ENCODE measurements around the gene SNRNP25. TPM values are rescaled to one million over a fixed set of nuclear protein-coding genes. Genes with fewer than 3 reads are reported as not detected.

Gene SNRNP25
- total RNA-seq, 6 donors from 2014 or later, result 6.9 to 26.2 (median 16.0) TPM

DNA sequence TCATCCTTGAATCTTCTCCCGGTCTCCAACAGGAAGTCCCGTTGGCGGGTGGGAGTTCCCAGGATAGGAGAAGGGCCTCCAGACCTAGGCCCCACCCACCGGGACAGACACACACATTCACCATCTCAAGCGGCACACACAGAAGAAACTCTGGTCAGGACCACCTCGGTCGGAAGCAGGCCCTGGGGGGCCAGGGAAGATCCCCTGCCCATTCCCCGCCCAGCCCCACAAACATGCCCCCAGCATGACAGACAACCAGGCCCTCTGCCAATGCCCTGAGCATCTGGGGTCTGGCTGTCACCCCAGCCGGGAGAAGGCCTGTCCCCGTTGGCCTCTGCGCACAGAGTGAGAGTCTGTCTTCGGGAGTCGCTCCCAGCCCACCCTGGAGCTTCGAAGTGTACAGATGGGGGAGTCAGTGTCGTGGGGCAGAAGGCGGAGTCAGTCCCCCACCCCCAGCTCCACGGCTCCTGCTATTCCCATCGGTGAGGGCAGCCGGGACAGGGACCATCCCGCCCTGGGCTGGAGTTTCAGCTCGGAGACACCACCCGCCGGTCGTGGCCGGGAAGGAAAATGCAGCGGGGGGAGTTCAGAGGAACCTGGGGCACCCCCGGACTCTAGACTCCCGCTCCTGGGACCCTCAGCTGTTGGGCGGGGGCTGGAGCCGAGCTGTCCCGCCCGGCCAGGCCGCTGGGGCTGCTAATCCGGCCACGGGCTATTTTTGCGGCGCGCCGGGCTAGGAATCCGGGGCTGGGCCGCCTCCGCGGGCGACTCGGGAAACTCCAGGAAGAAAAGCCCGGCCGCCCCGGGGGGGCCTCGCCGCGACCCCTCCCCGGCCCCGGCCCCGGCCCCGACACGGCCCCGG lies 18.1 kb downstream of the SNRNP25 start:
- 22 to 27% methylated on average over 11 to 35 of the region's 57 CpGs for WGBS, 2 donors
- Histone ChIP-seq H3K4me3 (peak overlapping the region; percentile 59 to 89 (median 76)), H3K9me3 (no peaks in the 10 kb centered on the region), H3K27me3 (no peaks in the 10 kb centered on the region), H3K27ac (peak overlapping the region; percentile 87 to 98 (median 96)), H3K4me1 (peaks cover 51 to 82% (median 60%) of the 10 kb centered on the region in 4 donors), H3K36me3 (no peaks in the 10 kb centered on the region)
- ATAC-seq (ENCODE audit: low FRiP score in 2 of 2) (peak in 1 of 2 donors; percentile 64), DNase-seq (peak; percentile 88 to 89)
- TF ChIP-seq EP300 (IDR thresholded peaks at IDR 0.05) (no peak), POLR2A (IDR thresholded peaks at IDR 0.05) (peak in 2 of 4 donors; percentile 45 to 48), POLR2AphosphoS5 (IDR thresholded peaks at IDR 0.05) (peak; percentile 35 to 85)
- TF ChIP-seq, protein P1, sequence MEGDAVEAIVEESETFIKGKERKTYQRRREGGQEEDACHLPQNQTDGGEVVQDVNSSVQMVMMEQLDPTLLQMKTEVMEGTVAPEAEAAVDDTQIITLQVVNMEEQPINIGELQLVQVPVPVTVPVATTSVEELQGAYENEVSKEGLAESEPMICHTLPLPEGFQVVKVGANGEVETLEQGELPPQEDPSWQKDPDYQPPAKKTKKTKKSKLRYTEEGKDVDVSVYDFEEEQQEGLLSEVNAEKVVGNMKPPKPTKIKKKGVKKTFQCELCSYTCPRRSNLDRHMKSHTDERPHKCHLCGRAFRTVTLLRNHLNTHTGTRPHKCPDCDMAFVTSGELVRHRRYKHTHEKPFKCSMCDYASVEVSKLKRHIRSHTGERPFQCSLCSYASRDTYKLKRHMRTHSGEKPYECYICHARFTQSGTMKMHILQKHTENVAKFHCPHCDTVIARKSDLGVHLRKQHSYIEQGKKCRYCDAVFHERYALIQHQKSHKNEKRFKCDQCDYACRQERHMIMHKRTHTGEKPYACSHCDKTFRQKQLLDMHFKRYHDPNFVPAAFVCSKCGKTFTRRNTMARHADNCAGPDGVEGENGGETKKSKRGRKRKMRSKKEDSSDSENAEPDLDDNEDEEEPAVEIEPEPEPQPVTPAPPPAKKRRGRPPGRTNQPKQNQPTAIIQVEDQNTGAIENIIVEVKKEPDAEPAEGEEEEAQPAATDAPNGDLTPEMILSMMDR (IDR thresholded peaks at IDR 0.05), result peak in 1 of 6 experiments; percentile 7

DNA sequence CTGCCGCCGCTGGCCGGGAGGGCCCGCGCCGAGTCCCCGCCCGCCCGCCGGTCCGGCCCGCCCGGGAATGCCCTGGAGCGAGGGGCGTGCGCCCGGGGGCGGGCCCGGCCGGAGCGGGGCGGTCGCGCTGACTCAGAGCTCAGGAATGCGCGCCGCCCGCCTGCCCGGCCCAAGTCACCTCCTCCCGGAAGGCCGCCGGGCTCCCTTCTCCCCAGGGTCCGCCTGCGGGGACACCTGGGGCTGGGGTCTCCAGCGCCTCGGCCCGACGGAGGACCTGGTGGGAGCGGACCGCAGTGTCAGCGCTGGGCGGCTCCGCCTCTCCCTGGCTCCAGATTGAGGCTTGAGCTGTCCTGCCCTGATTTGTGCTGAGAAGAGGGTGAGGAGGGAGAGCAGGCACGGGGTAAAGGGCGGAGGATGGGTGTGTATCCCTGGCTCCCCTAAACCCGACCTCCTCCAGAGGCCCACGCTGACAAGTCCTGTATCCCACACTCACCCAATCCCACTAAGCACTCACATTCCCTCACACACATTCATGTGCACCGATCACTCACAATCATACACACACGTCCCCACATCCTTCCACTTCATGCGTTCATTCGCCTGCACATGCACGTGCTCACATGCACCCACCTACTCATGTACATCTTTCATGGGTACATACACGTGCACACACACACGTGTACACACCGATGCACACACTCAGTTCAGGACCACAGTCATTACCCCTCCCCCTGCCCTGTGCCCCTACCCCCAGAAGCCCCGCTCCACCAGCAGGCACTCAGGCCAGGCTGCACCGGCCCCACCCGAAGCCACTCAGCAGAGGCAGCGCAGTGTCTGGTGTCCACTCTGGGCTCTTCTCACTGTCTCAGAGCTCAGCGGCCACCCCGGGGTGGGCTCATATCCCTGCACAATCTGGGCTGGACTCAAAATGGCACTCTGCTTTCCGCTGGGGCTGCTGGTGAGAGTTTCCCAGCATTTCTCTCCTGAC lies 19.2 kb downstream of the SNRNP25 start, which contains the start of gene RHBDF1:
Gene RHBDF1, minus strand, starts transcription at position 71 of the 988 bp plus-strand sequence. CDS start 7,616 bp downstream, outside the sequence.
- no peaks in the 10 kb centered on the region for H3K36me3 ChIP-seq
- ATAC-seq (ENCODE audit: low FRiP score in 2 of 2) (peak; percentile 34 to 70), DNase-seq (peak; percentile 59 to 93)
- 38 to 51% methylated on average over 21 to 32 of the region's 62 CpGs for WGBS, 2 donors
- no peaks in the 10 kb centered on the region for H3K27me3 ChIP-seq
- H3K27ac ChIP-seq, result peak within 1 kb of the TSS; percentile 87 to 98 (median 96)
- no peaks in the 10 kb centered on the region for H3K9me3 ChIP-seq
- H3K4me3 ChIP-seq, result peak within 1 kb of the TSS; percentile 59 to 89 (median 76)
- TF ChIP-seq, protein P1 (IDR thresholded peaks at IDR 0.05), result no peak
- no peak for TF ChIP-seq POLR2AphosphoS5 (IDR thresholded peaks at IDR 0.05)
- no peak for TF ChIP-seq EP300 (IDR thresholded peaks at IDR 0.05)
- TF ChIP-seq POLR2A (IDR thresholded peaks at IDR 0.05), result peak in 2 of 4 donors; percentile 18 to 39
- H3K4me1 ChIP-seq, result peaks cover 61 to 85% (median 66%) of the 10 kb centered on the region in 4 donors

DNA sequence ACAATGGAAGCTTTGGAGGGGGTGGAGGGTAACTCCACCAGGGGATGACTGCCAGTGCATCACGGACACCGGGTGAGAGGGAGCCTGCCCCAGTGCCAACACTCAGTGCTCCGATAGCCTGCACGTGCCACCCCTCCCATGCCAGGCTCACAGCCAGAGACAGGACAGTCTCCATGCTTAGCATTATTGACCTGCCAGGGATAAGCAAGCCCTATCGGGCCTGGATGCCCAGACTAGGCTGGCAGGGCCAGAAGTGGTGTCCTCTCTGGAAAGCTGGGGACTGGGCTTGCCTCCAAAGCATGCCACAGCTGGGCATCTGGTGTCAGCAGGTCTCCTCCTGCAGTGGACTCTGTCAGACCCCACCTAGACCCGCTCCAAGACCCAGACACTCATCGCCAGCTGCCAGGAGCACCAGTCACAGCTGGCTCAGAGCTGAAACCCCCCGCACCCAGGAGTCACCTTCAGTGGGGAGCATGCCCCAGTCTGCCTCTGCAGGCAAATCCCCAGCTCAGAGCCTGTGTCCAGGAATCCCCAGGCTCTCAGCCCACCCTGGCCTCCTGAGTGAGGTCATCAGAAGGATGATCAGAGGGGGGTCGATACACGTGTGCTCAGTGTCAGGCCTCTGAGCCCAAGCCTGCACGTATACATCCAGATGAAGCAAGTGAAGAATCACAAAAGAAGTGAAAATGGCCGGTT lies 20.6 kb downstream of the SNRNP25 start:
- H3K4me3 ChIP-seq, result no peak overlapping the region
- H3K4me1 ChIP-seq, result peaks cover 66 to 85% (median 70%) of the 10 kb centered on the region in 4 donors
- DNase-seq (no peak), ATAC-seq (ENCODE audit: low FRiP score in 2 of 2) (no peak)
- no peaks in the 10 kb centered on the region for H3K27me3 ChIP-seq
- WGBS, 2 donors, result 78 to 83% methylated on average over 1 to 12 of the region's 12 CpGs
- H3K27ac ChIP-seq, result peak overlapping the region; percentile 87 to 98 (median 96)
- no peak for TF ChIP-seq POLR2A (IDR thresholded peaks at IDR 0.05)
- no peak for TF ChIP-seq EP300 (IDR thresholded peaks at IDR 0.05)
- TF ChIP-seq, protein P1 (IDR thresholded peaks at IDR 0.05), result no peak
- no peak for TF ChIP-seq POLR2AphosphoS5 (IDR thresholded peaks at IDR 0.05)
- peaks cover 0 to under 1% (median 0%) of the 10 kb centered on the region in 4 donors for H3K36me3 ChIP-seq
- H3K9me3 ChIP-seq, result no peaks in the 10 kb centered on the region

DNA sequence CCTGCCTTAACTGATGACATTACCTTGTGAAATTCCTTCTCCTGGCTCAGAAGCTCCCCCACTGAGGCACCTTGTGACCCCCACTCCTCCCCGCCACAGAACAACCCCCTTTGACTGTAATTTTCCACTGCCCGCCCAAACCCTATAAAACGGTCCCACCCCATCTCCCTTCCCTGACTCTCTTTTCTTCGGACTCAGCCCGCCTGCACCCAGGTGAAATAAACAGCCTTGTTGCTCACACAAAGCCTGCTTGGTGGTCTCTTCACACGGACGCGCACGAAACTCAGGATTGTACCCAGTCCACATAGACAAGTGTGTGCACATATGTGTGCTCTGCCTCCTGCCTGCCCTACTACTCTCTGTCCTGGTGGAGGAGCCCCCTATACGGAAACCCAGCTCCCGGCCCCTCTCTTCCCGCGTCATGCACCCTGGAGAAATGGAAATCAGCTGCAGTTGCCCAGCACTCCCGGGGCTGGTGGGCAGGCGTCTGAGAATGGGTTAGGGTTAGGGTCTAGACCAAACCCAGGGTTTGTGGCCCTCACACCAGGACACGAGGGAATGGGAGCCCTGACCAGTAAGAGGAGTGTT lies 21.2 kb downstream of the SNRNP25 start:
- Histone ChIP-seq H3K4me1 (peaks cover 68 to 87% (median 75%) of the 10 kb centered on the region in 4 donors), H3K27ac (peak overlapping the region; percentile 89 to 98 (median 96)), H3K4me3 (no peak overlapping the region), H3K36me3 (peaks cover 0 to 7% (median 4%) of the 10 kb centered on the region in 4 donors), H3K9me3 (no peaks in the 10 kb centered on the region), H3K27me3 (no peaks in the 10 kb centered on the region)
- DNase-seq, result no peak
- TF ChIP-seq POLR2AphosphoS5 (IDR thresholded peaks at IDR 0.05) (no peak), EP300 (IDR thresholded peaks at IDR 0.05) (no peak), POLR2A (IDR thresholded peaks at IDR 0.05) (no peak)
- TF ChIP-seq, protein P1 (IDR thresholded peaks at IDR 0.05), result no peak
- 86 to 90% methylated on average over 16 of the region's 16 CpGs for WGBS, 2 donors
- ATAC-seq (ENCODE audit: low FRiP score in 2 of 2), result no peak

Measured in upper lobe of left lung (tissue), 6 donors.